SK-N-SH treated with all-trans-retinoic acid at 6 μM for 48 hours (cell line): ENCODE measurements around the gene COX4I2.
"Not testable (repeated sequence)": the region's sequence is repeated elsewhere in the genome, so short reads cannot be mapped to it uniquely, and the experiment has no call there.

Source experiments
- ARNTL ChIP-seq: fragments of 450-650 bp; formaldehyde crosslinking; IDR thresholded peaks from 2 replicates; pipeline ENCODE4 v1.5.0; 2020; ENCODE audit warnings: low read depth, mild to moderate bottlenecking, moderate library complexity, borderline replicate concordance
- BACH2 ChIP-seq: fragments of 250-450 bp; sonication (Bioruptor Pico); IDR thresholded peaks from 2 replicates; pipeline ENCODE4 v1.9.0; 2021; ENCODE audit warnings: mild to moderate bottlenecking, borderline replicate concordance
- CSDC2 ChIP-seq: fragments of 250-450 bp; sonication (Bioruptor Pico); IDR thresholded peaks from 2 replicates; pipeline ENCODE4 v1.5.0; 2020; ENCODE audit warnings: mild to moderate bottlenecking, moderate library complexity
- ESRRG ChIP-seq: fragments of 250-450 bp; sonication (Bioruptor Pico); IDR thresholded peaks from 2 replicates; pipeline ENCODE4 v1.6.1; 2021; ENCODE audit warnings: mild to moderate bottlenecking
- ISL1 ChIP-seq: fragments of 250-450 bp; sonication (Bioruptor Pico); IDR thresholded peaks from 2 replicates; pipeline ENCODE4 v2.1.2; 2022; ENCODE audit warnings: mild to moderate bottlenecking, moderate library complexity
- OSR1 ChIP-seq: fragments of 250-450 bp; sonication (Bioruptor Pico); IDR thresholded peaks from 2 replicates; pipeline ENCODE4 v1.8.0; 2022; ENCODE audit warnings: moderate library complexity, mild to moderate bottlenecking, inconsistent platforms
- PPARA ChIP-seq: fragments of 250-450 bp; sonication (Bioruptor Pico); IDR thresholded peaks from 2 replicates; pipeline ENCODE4 v1.5.0; 2020; ENCODE audit warnings: mild to moderate bottlenecking, borderline replicate concordance
- TOX ChIP-seq: fragments of 250-450 bp; sonication (Bioruptor Pico); IDR thresholded peaks from 2 replicates; pipeline ENCODE4 v1.8.0; 2021; ENCODE audit warnings: mild to moderate bottlenecking, moderate library complexity, borderline replicate concordance
- ZFP3 ChIP-seq: fragments of 250-450 bp; sonication (Bioruptor Pico); IDR thresholded peaks from 2 replicates; pipeline ENCODE4 v1.5.0; 2020; ENCODE audit warnings: mild to moderate bottlenecking, moderate library complexity
- ZFP30 ChIP-seq: fragments of 450-650 bp; formaldehyde crosslinking; IDR thresholded peaks from 2 replicates; pipeline ENCODE4 v1.5.0; 2022; ENCODE audit warnings: mild to moderate bottlenecking, moderate library complexity
- ZNF70 ChIP-seq: fragments of 450-650 bp; formaldehyde crosslinking; IDR thresholded peaks from 2 replicates; pipeline ENCODE4 v1.5.0; 2020; ENCODE audit warnings: mild to moderate bottlenecking, moderate library complexity
- ZNF8 ChIP-seq: fragments of 450-650 bp; formaldehyde crosslinking; IDR thresholded peaks from 2 replicates; pipeline ENCODE4 v1.5.0; 2020; ENCODE audit warnings: mild to moderate bottlenecking, moderate library complexity
- TF ChIP-seq, protein P1 (sequence below): fragments of 250-450 bp; sonication (Bioruptor Pico); IDR thresholded peaks from 2 replicates; pipeline ENCODE4 v1.8.0; 2020; ENCODE audit warnings: mild to moderate bottlenecking, moderate library complexity, borderline replicate concordance
- TF ChIP-seq, protein P2 (sequence below): fragments of 250-450 bp; sonication (Bioruptor Pico); IDR thresholded peaks from 2 replicates; pipeline ENCODE4 v1.5.0; 2020; ENCODE audit warnings: mild to moderate bottlenecking, moderate library complexity

DNA sequence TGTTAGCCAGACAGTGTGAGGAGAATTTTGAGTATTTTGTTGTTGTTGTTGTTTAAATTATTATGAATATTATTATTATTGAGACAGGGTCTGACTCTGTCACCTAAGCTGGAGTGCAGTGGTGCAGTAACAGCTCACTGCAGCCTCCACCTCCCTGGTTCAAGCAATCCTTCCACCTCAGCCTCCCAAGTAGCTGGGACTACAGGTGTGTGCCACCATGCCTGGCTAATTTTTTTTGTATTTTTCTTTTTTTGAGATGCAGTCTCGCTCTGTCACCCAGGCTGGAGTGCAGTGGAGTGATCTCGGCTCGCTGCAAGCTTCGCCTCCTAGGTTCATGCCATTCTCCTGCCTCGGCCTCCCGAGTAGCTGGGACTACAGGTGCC, 14.6 kb upstream of the COX4I2 start:
- TF ChIP-seq CSDC2 (CRISPR knock-in tag); OSR1 (CRISPR knock-in tag); ARNTL (CRISPR knock-in tag); ZFP30 (CRISPR knock-in tag); ZNF8; BACH2 (CRISPR knock-in tag); ZFP3 (CRISPR knock-in tag); ESRRG (CRISPR knock-in tag); PPARA (CRISPR knock-in tag); TOX (CRISPR knock-in tag); ISL1 (CRISPR knock-in tag); ZNF70 (CRISPR knock-in tag): not testable (repeated sequence)
- TF ChIP-seq, protein P1, sequence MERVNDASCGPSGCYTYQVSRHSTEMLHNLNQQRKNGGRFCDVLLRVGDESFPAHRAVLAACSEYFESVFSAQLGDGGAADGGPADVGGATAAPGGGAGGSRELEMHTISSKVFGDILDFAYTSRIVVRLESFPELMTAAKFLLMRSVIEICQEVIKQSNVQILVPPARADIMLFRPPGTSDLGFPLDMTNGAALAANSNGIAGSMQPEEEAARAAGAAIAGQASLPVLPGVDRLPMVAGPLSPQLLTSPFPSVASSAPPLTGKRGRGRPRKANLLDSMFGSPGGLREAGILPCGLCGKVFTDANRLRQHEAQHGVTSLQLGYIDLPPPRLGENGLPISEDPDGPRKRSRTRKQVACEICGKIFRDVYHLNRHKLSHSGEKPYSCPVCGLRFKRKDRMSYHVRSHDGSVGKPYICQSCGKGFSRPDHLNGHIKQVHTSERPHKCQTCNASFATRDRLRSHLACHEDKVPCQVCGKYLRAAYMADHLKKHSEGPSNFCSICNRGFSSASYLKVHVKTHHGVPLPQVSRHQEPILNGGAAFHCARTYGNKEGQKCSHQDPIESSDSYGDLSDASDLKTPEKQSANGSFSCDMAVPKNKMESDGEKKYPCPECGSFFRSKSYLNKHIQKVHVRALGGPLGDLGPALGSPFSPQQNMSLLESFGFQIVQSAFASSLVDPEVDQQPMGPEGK (CRISPR knock-in tag) = not testable (repeated sequence)
- TF ChIP-seq, protein P2, sequence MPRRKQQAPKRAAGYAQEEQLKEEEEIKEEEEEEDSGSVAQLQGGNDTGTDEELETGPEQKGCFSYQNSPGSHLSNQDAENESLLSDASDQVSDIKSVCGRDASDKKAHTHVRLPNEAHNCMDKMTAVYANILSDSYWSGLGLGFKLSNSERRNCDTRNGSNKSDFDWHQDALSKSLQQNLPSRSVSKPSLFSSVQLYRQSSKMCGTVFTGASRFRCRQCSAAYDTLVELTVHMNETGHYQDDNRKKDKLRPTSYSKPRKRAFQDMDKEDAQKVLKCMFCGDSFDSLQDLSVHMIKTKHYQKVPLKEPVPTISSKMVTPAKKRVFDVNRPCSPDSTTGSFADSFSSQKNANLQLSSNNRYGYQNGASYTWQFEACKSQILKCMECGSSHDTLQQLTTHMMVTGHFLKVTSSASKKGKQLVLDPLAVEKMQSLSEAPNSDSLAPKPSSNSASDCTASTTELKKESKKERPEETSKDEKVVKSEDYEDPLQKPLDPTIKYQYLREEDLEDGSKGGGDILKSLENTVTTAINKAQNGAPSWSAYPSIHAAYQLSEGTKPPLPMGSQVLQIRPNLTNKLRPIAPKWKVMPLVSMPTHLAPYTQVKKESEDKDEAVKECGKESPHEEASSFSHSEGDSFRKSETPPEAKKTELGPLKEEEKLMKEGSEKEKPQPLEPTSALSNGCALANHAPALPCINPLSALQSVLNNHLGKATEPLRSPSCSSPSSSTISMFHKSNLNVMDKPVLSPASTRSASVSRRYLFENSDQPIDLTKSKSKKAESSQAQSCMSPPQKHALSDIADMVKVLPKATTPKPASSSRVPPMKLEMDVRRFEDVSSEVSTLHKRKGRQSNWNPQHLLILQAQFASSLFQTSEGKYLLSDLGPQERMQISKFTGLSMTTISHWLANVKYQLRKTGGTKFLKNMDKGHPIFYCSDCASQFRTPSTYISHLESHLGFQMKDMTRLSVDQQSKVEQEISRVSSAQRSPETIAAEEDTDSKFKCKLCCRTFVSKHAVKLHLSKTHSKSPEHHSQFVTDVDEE (CRISPR knock-in tag) = not testable (repeated sequence)
